AG04450 (cell line): ENCODE measurements around the gene SVOPL. TPM values are rescaled to one million over a fixed set of nuclear protein-coding genes. Genes with fewer than 3 reads are reported as not detected.
"Not testable (repeated sequence)": the region's sequence is repeated elsewhere in the genome, so short reads cannot be mapped to it uniquely, and the experiment has no call there.

Experiments used
- CTCF ChIA-PET: fragments of 300-600, 350-600 bp; formaldehyde crosslinking; extraction: SDS; loops from one replicate; lab custom pipeline; 2022; ENCODE audit warnings: antibody characterized with exemption, inconsistent platforms; lab: Charles Lee
- POLR2A ChIA-PET: fragments of 350-600 bp; formaldehyde crosslinking; extraction: SDS; loops from one replicate; lab custom pipeline; 2021; ENCODE audit warnings: antibody characterized with exemption, inconsistent platforms; lab: Yijun Ruan, JAX
- DNase-seq: peaks from one replicate; pipeline ENCODE4 v3.0.0-alpha.2; 2011; ENCODE audit warnings: low read depth, low spot score
- H3K27ac ChIP-seq: one replicate; pipeline ENCODE4 v1.5.1; 2012; ENCODE audit warnings: low read depth, low read length, control low read depth
- H3K27me3 ChIP-seq: one replicate; pipeline ENCODE4 v1.6.0; 2012; ENCODE audit warnings: low read length; ENCODE audit not compliant: control insufficient read depth, insufficient read depth
- H3K4me3 ChIP-seq: 2 replicates; pipeline ENCODE4 v1.5.1; 2011; ENCODE audit warnings: mild to moderate bottlenecking, low read depth, low read length, control low read depth
- H3K9me3 ChIP-seq: 2 replicates; pipeline ENCODE4 v1.5.1; 2012; ENCODE audit warnings: low read length; ENCODE audit not compliant: control insufficient read depth, insufficient read depth
- polyA plus RNA-seq: library from polyadenylated mRNA; depleted of rRNA; stranded (reverse); fragments of >200 nt; gene quantifications from 2 replicates; pipeline ENCODE4 v1.2.3, GENCODE V29; 2011
- TF ChIP-seq, protein P1 (sequence below): IDR thresholded peaks from 2 replicates; pipeline ENCODE4 v1.5.1; 2011; ENCODE audit warnings: low read depth, low read length, control low read depth, inconsistent platforms

SVOPL gene
- polyA plus RNA-seq, 1 experiment: not detected

DNA sequence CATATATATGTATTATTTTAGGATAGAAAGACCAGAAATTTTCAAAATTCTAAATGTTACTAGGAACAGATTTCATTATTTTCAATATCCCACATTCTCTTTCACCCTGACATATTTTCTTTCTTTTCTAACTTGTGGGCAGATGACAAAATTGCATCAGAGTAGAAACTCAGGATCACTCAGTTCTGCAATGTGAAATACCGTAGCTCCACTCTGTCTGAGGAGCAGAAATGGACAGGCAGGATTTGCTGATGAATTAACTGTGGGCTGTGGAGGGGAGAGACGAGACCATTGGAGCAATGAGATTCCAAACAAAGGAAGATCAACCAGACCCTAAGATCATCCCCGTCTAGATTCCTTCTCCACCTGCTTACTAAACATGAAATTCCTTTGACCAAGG is 37.0 kb upstream of the SVOPL start:
- POLR2A ChIA-PET: interaction anchor here (0.6 kb wide), 1 partner anchor 167 kb away, joined by 3 read pairs; no protein-coding TSS in a partner anchor
- no peak overlapping the region for H3K4me3 ChIP-seq
- CTCF ChIA-PET: interaction anchor here (0.5 to 2.7 kb wide), 59 partner anchors 9 to 1132 kb away, joined by 3 to 209 read pairs (median 4); no protein-coding TSS in a partner anchor

DNA sequence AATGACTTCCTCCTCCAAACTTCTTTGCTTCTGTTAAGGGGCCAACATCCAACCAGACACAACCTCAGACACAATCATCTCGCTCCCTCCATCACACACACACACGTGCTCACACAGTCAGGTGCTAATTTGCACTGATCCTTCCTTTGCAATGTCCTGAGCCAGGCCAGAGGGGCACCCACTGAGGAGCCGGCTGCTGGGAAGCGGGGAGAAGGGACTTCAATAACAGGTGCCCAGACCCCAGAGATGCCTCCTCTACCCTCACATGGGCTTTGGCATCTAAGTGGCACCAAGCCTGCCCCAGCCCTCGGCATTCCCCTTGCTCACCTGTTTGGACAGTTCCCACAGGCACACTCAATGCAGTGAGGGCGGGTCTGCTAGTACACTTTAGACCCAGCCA is 34.2 kb upstream of the SVOPL start:
- ChIA-PET POLR2A (no interaction called here), CTCF (no interaction called here)
- H3K9me3 ChIP-seq: no peaks in the 10 kb centered on the region
- DNase-seq: no peak
- no peaks in the 10 kb centered on the region for H3K27me3 ChIP-seq
- H3K4me3 ChIP-seq: no peak overlapping the region
- TF ChIP-seq, protein P1, sequence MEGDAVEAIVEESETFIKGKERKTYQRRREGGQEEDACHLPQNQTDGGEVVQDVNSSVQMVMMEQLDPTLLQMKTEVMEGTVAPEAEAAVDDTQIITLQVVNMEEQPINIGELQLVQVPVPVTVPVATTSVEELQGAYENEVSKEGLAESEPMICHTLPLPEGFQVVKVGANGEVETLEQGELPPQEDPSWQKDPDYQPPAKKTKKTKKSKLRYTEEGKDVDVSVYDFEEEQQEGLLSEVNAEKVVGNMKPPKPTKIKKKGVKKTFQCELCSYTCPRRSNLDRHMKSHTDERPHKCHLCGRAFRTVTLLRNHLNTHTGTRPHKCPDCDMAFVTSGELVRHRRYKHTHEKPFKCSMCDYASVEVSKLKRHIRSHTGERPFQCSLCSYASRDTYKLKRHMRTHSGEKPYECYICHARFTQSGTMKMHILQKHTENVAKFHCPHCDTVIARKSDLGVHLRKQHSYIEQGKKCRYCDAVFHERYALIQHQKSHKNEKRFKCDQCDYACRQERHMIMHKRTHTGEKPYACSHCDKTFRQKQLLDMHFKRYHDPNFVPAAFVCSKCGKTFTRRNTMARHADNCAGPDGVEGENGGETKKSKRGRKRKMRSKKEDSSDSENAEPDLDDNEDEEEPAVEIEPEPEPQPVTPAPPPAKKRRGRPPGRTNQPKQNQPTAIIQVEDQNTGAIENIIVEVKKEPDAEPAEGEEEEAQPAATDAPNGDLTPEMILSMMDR: no peak
- no peak overlapping the region for H3K27ac ChIP-seq

More for the DNA sequence above, 37.0 kb upstream of the SVOPL start:
- TF ChIP-seq, protein P1: no peak
- H3K9me3 ChIP-seq: no peaks in the 10 kb centered on the region
- H3K27me3 ChIP-seq: no peaks in the 10 kb centered on the region
- no peak for DNase-seq
- no peak overlapping the region for H3K27ac ChIP-seq

DNA sequence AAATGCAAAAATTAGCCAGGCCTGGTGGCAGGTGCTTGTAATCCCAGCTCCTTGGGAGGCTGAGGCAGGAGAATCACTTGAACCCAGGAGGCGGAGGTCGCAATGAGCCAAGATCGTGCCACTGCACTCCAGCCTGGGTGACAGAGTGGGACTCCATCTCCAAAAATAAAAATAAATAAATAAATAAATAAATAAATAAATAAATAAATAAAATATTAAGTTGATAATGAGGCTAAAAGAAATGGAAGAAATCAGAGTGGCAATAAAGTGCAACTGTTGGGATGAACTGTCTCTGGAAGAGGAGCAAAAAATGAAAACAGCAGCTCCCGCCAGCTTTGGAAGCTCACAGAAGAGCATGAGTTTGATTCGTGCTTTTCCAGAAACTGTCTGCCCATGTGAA is 30.6 kb upstream of the SVOPL start:
- DNase-seq, H3K9me3 ChIP-seq, H3K4me3 ChIP-seq, H3K27me3 ChIP-seq, POLR2A ChIA-PET, H3K27ac ChIP-seq: not testable (repeated sequence)
- CTCF ChIA-PET: interaction anchor here (0.6 kb wide), 1 partner anchor 8 kb away, joined by 3 read pairs; no protein-coding TSS in a partner anchor

DNA sequence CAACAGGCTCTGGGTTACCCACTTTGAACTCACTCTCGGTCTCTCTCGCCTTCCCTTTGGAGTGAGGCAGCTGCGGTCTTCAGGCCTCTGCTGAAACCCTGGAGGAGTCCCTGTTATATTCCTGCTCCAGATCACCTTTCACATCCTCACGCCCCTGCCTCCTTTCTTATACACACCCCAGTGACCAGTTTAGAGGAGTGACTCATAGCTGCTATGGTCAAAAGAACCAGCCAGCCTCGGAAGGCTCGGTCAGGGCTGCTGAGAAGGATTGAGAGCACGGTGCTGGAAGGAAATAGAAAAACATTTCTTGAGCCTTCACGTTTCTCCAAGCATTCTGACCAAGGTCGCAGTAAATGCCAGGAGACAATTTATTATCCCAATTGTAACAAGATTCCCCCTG is 28.3 kb upstream of the SVOPL start:
- no peaks in the 10 kb centered on the region for H3K27me3 ChIP-seq
- H3K9me3 ChIP-seq: peaks cover 8% of the 10 kb centered on the region; the same call in 1 of the 2 replicates
- ChIA-PET POLR2A (no interaction called here), CTCF (interaction anchor here (1.3 kb wide), 1 partner anchor 9 kb away, joined by 5 read pairs; no protein-coding TSS in a partner anchor)
- no peak for DNase-seq
- TF ChIP-seq, protein P1: no peak
- no peak overlapping the region for H3K27ac ChIP-seq
- H3K4me3 ChIP-seq: no peak overlapping the region

DNA sequence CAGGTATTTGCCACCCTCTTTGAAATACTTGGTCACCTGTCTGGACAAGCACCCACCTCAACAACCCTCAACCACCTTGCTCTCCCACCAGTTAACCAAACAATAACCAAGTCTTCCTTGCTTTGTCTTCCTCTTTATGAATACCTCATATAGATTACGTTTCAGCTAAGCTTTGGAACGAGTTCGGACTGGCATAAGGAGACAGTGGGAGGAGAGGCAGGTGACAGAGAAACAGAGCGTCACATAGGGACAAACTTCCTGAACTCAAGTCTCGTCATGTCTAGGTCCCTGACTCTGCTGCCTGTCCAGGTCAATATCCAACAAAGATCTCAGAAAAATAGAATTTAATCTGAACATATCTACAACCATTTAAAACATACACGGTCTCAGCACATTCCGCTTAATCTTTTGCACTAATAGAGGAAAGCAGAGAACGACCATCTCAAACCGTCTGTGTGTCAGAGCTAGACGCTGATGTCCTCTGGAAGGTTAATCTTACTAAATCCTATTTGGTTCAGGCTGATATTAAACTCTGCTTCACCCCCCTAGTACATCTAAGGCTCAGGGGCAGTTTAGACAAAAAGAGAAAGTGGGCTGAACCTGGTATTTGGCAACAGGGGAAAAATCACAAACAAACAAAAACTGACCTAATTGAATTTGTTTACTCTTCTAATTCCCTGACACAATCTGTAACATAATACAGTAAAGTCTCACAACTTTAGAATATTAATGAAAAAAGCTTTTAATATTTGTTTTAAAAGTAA is 26.4 kb upstream of the SVOPL start:
- ChIA-PET CTCF (interaction anchor here (0.7 to 2.2 kb wide), 2 partner anchors 11 to 368 kb away, joined by 5 to 8 read pairs; no protein-coding TSS in a partner anchor), POLR2A (interaction anchor here (1.1 kb wide), 1 partner anchor 12 kb away, joined by 3 read pairs; no protein-coding TSS in a partner anchor)
- TF ChIP-seq, protein P1: no peak

More for the DNA sequence above, 26.4 kb upstream of the SVOPL start:
- H3K27ac ChIP-seq: no peak overlapping the region
- no peak overlapping the region for H3K4me3 ChIP-seq
- H3K27me3 ChIP-seq: no peaks in the 10 kb centered on the region
- peaks cover 13% of the 10 kb centered on the region for H3K9me3 ChIP-seq
- no peak for DNase-seq
